ENCODE measurements around the gene PRKAR2A. TPM values are rescaled to one million over a fixed set of nuclear protein-coding genes. Genes with fewer than 3 reads are reported as not detected.

The PRKAR2A gene
- polyA plus RNA-seq, 1 donor from 2014 or later: 26.1 TPM

DNA sequence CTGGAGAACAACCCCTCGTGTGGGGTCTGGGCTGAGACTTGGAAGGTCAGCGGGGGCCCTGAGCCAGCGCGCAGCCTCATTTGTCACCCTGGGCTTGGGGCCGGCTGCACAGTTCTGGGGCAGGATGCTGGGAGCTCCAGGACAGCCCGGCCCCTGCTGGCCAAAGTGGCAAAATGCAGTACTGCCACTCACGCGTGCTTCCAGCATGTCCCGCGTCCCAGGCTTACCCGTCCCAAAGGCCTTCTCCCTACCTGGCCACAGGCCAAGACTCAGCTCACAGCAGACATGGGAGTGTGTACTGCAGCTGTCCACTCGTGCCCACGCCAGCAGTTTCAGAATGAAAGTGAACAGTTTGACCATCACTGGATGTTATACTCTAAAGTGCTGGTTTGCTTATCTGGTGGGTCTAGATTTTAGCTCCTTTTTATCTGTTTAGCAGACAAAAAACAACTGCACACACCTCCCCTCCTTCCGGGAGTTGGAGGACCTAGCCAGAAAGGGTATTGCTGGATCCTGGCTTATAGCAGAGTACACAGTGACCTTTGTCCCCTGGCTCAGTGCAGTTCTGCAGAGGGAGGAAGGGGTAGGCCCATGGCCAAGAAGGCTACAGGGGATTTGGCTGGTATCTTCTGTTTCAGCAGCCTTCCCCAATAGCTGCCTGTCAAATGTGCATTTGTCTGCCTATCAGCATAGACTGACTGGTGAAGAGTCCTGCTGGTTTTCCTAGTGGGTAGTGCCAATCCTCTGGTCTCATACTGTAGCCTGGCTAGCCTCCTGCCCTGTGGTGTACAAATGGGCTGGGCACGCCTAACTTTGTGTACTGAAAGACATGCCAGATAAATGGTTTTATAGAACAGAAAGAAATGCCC lies 107.5 kb downstream of the PRKAR2A start:
- Histone ChIP-seq H3F3A (ENCODE audit: insufficient read depth, low read length, poor library complexity, severe bottlenecking) (no peaks in the 10 kb centered on the region), H3K4me3 (ENCODE audit: low read length) (no peak overlapping the region), H3K9ac (ENCODE audit: low read length) (no peak overlapping the region), H3K27ac (ENCODE audit: low read length) (no peak overlapping the region), H2AFZ (ENCODE audit: low read depth, low read length) (no peak overlapping the region), H3K79me2 (replicated peaks; ENCODE audit: insufficient read depth, low read length) (no peaks in the 10 kb centered on the region), H4K20me1 (ENCODE audit: insufficient read depth) (no peaks in the 10 kb centered on the region), H3K36me3 (ENCODE audit: insufficient read depth, low read length) (no peaks in the 10 kb centered on the region), H3K4me2 (ENCODE audit: low read length) (no peak overlapping the region), H3K9me3 (ENCODE audit: low read length) (no peaks in the 10 kb centered on the region), H3K9me2 (ENCODE audit: insufficient read depth, low read length) (no peaks in the 10 kb centered on the region), H3K27me3 (ENCODE audit: insufficient read depth, low read depth, low read length) (no peaks in the 10 kb centered on the region)
- TF ChIP-seq TAF1 (IDR thresholded peaks at IDR 0.05; ENCODE audit: low read depth) (no peak), EZH2 (IDR thresholded peaks at IDR 0.05; ENCODE audit: borderline replicate concordance, insufficient read depth, low read length, poor library complexity, severe bottlenecking) (no peak), MXI1 (conservative IDR thresholded peaks at IDR 0.05; ENCODE audit: poor library complexity, severe bottlenecking) (no peak), POLR2AphosphoS5 (IDR thresholded peaks at IDR 0.05) (no peak), SMC3 (conservative IDR thresholded peaks at IDR 0.05; ENCODE audit: poor library complexity) (no peak), RAD21 (conservative IDR thresholded peaks at IDR 0.05) (no peak), EP300 (conservative IDR thresholded peaks at IDR 0.05; ENCODE audit: poor library complexity, severe bottlenecking) (no peak)
- TF ChIP-seq, protein P1, sequence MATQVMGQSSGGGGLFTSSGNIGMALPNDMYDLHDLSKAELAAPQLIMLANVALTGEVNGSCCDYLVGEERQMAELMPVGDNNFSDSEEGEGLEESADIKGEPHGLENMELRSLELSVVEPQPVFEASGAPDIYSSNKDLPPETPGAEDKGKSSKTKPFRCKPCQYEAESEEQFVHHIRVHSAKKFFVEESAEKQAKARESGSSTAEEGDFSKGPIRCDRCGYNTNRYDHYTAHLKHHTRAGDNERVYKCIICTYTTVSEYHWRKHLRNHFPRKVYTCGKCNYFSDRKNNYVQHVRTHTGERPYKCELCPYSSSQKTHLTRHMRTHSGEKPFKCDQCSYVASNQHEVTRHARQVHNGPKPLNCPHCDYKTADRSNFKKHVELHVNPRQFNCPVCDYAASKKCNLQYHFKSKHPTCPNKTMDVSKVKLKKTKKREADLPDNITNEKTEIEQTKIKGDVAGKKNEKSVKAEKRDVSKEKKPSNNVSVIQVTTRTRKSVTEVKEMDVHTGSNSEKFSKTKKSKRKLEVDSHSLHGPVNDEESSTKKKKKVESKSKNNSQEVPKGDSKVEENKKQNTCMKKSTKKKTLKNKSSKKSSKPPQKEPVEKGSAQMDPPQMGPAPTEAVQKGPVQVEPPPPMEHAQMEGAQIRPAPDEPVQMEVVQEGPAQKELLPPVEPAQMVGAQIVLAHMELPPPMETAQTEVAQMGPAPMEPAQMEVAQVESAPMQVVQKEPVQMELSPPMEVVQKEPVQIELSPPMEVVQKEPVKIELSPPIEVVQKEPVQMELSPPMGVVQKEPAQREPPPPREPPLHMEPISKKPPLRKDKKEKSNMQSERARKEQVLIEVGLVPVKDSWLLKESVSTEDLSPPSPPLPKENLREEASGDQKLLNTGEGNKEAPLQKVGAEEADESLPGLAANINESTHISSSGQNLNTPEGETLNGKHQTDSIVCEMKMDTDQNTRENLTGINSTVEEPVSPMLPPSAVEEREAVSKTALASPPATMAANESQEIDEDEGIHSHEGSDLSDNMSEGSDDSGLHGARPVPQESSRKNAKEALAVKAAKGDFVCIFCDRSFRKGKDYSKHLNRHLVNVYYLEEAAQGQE (IDR thresholded peaks at IDR 0.05; ENCODE audit: borderline replicate concordance): no peak
- TF ChIP-seq, protein P2, sequence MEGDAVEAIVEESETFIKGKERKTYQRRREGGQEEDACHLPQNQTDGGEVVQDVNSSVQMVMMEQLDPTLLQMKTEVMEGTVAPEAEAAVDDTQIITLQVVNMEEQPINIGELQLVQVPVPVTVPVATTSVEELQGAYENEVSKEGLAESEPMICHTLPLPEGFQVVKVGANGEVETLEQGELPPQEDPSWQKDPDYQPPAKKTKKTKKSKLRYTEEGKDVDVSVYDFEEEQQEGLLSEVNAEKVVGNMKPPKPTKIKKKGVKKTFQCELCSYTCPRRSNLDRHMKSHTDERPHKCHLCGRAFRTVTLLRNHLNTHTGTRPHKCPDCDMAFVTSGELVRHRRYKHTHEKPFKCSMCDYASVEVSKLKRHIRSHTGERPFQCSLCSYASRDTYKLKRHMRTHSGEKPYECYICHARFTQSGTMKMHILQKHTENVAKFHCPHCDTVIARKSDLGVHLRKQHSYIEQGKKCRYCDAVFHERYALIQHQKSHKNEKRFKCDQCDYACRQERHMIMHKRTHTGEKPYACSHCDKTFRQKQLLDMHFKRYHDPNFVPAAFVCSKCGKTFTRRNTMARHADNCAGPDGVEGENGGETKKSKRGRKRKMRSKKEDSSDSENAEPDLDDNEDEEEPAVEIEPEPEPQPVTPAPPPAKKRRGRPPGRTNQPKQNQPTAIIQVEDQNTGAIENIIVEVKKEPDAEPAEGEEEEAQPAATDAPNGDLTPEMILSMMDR (IDR thresholded peaks at IDR 0.05; ENCODE audit: poor library complexity, severe bottlenecking): peak; percentile 34

DNA sequence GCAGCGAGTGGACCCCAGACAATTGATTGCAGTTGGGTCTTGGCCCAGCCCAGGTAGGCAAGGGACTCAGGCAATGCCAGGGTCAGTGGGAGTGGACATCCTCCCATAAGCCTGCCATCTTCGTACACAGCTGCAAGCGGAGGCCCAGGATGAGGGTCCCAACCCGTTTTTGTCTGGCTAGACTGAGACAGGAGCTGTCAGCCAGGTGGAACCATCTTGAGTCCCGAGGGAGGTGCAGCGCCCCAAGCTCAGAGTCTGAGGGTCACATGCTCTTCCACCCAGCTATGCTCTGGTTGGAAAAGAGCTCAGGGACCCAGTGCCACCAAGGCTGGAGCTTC lies 108.1 kb downstream of the PRKAR2A start:
- Histone ChIP-seq H3K9me3 (ENCODE audit: low read length) (no peaks in the 10 kb centered on the region), H3K4me3 (ENCODE audit: low read length) (no peak overlapping the region), H2AFZ (ENCODE audit: low read depth, low read length) (no peak overlapping the region), H3K4me2 (ENCODE audit: low read length) (no peak overlapping the region), H3K27ac (ENCODE audit: low read length) (no peak overlapping the region), H3K9ac (ENCODE audit: low read length) (no peak overlapping the region), H3K27me3 (ENCODE audit: insufficient read depth, low read depth, low read length) (no peaks in the 10 kb centered on the region), H3F3A (ENCODE audit: insufficient read depth, low read length, poor library complexity, severe bottlenecking) (no peaks in the 10 kb centered on the region), H3K36me3 (ENCODE audit: insufficient read depth, low read length) (no peaks in the 10 kb centered on the region), H4K20me1 (ENCODE audit: insufficient read depth) (no peaks in the 10 kb centered on the region), H3K79me2 (replicated peaks; ENCODE audit: insufficient read depth, low read length) (no peaks in the 10 kb centered on the region), H3K9me2 (ENCODE audit: insufficient read depth, low read length) (no peaks in the 10 kb centered on the region)
- TF ChIP-seq SMC3 (conservative IDR thresholded peaks at IDR 0.05; ENCODE audit: poor library complexity) (no peak), MXI1 (conservative IDR thresholded peaks at IDR 0.05; ENCODE audit: poor library complexity, severe bottlenecking) (no peak), TAF1 (IDR thresholded peaks at IDR 0.05; ENCODE audit: low read depth) (no peak), EZH2 (IDR thresholded peaks at IDR 0.05; ENCODE audit: borderline replicate concordance, insufficient read depth, low read length, poor library complexity, severe bottlenecking) (no peak), RAD21 (conservative IDR thresholded peaks at IDR 0.05) (no peak), EP300 (conservative IDR thresholded peaks at IDR 0.05; ENCODE audit: poor library complexity, severe bottlenecking) (no peak), POLR2AphosphoS5 (IDR thresholded peaks at IDR 0.05) (no peak)
- TF ChIP-seq, protein P1 (IDR thresholded peaks at IDR 0.05; ENCODE audit: borderline replicate concordance): no peak
- TF ChIP-seq, protein P2 (IDR thresholded peaks at IDR 0.05; ENCODE audit: poor library complexity, severe bottlenecking): no peak
